Stimulated activated CD4-positive, alpha-beta T cell treated with anti-CD3 and anti-CD28 coated beads, Interleukin-4, amount 100 ng/mL, for 24 hours (primary cell): ENCODE data around the gene FAT3.

Experiments used
- DNase-seq: peaks from one replicate; pipeline ENCODE4 v3.0.0-alpha.2; 2020

Gene FAT3

DNA sequence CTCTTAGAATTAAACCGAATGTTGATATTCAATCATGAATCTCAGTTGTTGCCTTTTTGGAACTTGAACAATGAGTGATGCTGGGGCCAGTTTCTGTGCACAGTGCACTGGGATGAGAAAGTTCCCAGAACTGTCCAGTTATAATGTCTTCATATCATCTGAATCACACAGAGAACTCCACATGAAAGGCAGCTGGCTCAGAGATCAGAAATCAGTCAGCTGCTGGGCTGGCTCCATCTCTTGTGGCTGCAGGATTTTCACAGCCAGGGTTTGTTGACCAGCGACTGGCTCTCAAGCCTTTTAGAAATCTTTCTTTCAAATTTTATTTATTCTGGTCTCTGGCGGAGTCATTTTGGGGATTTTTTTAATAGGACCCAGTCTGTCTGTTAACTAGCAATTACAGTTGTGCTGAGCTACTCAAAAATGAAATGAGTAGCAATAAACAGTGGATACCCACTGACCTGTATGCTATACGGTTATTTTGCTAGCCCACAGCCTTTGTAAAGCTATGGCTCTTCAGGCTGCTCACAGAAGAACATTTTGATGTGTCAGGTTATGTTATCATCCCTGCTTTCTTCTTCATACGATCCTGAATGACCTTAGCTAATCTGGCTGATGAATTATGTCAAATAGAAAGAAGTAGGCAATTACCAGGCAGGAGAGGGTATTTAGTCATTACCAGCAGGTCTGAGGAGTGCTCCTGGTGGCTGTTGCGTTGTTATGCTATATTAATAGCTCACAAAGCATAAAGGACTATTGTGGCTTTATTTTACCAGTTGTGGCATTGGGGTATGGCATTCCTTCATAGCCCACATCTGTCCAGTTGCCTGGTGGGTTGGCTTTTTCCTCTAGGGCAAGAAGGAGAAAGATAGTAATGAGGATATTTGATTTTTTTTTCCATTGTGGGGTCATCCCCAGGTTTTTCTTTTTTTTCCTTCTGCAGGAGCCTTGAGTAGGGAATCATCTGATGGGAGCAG is 3.6 kb downstream of the FAT3 start:
- DNase-seq: no peak

- DNase-seq: no peak
These were observed 12.2 kb downstream of the FAT3 start for GRCh38 chr11:92236856-92237255.

- DNase-seq: no peak
These were observed 16.3 kb downstream of the FAT3 start for GRCh38 chr11:92240916-92241315.

GRCh38 chr11:92245700-92246271 is 21.2 kb downstream of the FAT3 start:
- DNase-seq: no peak

- no peak for DNase-seq
These were observed 22.0 kb downstream of the FAT3 start for GRCh38 chr11:92246630-92247029.

DNA sequence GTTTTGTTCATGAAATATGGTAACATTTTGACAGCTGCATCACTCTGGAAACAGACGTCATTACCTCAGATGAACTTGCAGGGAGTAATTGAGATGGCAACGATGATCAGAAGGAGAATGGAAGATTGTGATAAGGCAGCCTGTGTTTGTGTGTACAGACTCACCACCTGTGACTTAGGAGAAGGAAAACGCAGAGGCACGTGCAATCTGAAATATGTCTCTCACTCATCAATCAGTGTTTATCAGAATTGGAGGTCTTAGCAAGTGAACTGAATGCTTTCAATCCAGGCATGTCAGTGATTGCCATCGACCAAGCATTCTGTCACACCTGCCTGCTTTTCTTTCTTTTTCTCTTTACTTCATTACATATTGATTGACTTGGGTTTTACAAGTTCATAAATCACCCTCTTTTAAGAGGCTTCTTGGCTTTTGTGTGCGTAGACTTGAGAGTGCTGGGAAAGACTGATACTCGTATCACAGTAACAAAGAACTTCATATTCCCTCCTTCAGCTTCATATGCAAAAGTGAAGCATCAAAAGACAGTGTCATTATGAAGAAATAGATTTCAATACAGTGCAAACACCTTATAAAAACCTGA is 24.6 kb downstream of the FAT3 start:
- no peak for DNase-seq

- DNase-seq: no peak
These were observed 27.4 kb downstream of the FAT3 start for GRCh38 chr11:92251980-92252379.

GRCh38 chr11:92253421-92253820 is 28.8 kb downstream of the FAT3 start:
- DNase-seq: no peak

DNA sequence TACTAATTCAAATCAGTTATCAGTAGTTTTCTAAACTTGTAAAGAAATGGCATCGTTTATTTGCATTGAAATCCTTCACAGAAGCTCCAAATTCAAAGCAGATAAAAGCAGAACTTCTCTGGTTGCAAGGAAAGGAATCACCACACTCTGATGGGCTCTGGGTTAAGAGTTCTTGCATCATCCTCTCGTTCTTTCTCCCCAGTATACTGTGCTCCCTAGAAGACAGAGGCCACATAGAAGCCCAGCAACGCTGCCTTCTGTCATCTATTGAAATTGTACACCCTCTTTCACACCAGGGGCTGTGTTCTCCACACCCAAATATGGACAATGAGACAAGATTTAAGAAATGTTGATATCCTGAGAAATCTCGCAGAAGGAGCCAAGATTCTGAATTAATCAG is 29.3 kb downstream of the FAT3 start:
- DNase-seq: no peak

- no peak for DNase-seq
These were observed 32.9 kb downstream of the FAT3 start for GRCh38 chr11:92257536-92257935.

- DNase-seq: no peak
These were observed 35.2 kb downstream of the FAT3 start for GRCh38 chr11:92259861-92260260.

- no peak for DNase-seq
These were observed 39.7 kb downstream of the FAT3 start for GRCh38 chr11:92264350-92264749.

- no peak for DNase-seq
These were observed 42.2 kb downstream of the FAT3 start for GRCh38 chr11:92266806-92267205.

GRCh38 chr11:92267278-92267677 is 42.7 kb downstream of the FAT3 start:
- DNase-seq: no peak

DNA sequence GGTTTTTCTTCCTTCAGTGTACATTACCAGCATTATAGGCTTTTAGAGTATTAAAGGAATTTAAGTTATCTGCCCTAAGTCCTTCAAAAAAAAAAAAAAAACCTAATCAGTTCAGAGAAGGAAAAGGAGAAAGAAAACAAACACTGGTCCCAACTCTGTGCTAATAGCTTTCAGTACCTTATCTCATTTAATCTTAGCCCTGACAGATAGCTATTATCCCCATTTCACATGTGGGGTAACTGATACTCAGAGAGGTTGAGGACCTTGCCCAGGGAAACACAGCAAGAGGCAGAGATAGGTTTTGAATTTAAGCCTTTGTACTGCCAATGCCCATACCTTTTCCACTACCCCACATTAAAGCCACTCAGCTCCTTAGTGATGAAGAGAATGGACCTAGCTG is 43.4 kb downstream of the FAT3 start:
- DNase-seq: no peak

DNA sequence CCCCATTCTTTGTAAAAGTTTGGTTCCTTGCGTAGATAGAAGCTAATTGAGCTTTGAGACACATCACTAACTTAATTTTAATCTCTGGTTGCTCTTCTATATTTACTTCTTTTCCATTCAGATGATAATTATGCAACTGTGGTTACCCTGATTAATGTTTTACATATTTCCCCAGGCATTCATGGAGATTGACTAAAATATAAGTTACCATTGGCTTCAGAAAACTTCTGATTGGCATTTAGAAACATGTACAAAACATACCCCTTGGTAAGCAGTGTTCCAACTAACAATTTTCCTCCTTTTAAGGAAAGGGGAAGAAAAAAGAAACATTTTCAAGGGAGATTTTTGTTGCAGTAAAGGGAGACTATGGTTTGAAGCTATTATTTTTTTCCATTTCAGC is 43.9 kb downstream of the FAT3 start:
- DNase-seq: no peak

DNA sequence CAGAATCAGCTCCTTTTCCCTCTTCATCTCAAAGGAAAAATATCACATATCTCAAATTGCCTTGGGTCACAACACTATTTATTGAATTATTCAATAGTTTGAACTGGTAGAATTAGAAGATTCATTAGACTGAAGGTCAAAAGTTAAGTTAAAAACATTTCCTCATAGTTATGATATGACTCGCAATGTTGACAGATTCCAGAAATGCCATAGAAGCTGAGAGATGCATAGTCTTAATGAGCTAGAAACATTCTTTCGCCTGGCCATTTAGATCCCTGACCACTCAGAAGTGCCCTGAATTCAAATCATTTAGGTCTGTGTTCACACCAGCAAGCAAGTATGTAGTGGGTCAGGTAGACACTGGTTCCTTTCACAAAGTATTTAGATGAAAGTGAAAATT is 44.4 kb downstream of the FAT3 start:
- no peak for DNase-seq

GRCh38 chr11:92269841-92270240 is 45.2 kb downstream of the FAT3 start:
- DNase-seq: no peak

- DNase-seq: no peak
These were observed 48.0 kb downstream of the FAT3 start for GRCh38 chr11:92272651-92273050.
